ENCODE data around the gene FBXO3.
"Not testable (repeated sequence)": the region's sequence is repeated elsewhere in the genome, so short reads cannot be mapped to it uniquely, and the experiment has no call there.

Gene FBXO3

DNA sequence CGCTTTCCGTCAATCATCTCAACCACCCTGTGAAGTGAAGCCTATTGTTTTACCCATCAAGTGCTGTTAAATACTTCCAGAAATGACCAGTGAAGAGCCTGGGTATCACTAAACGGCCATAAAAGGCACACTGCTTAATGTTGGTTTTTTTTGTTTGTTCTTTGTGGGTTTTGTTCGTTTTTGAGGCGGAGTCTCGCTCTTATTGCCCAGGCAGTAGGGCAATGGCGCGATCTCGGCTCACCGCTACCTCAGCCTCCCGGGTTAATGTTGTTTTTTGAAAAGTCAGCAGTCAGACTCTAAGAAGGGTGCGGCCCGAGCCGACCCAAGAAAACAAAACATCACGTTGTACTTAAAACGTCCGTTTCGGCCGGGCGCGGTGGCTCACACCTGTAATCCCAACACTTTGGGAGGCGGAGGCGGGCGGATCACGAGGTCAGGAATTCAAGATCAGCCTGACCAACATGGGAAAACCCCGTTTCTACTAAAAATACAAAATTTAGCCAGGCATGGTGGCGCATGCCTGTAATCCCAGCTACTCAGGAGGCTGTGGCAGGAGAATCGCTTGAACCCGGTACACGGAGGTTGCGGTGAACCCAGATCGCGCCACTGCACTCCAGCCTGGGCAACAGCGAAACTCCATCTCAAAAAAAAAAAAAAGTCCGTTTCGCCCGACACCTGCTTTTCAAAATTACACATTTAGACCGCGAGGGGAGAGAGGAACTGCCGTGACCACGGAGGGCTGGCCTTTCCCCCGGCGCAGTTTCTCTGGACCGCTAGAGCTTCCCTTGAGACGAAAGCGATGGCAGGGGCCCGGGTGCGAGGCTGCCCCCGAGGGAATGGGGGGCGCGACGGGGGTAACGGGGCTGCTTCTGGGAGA lies 38.8 kb downstream of the FBXO3 start:
- TF ChIP-seq SP1 (IDR thresholded peaks at IDR 0.05) = no peak
- peak; percentile 76 for TF ChIP-seq ZNF384 (IDR thresholded peaks at IDR 0.05)
- no peak for TF ChIP-seq BHLHE40 (IDR thresholded peaks at IDR 0.05; ENCODE audit: borderline replicate concordance)
- no peak for TF ChIP-seq FOXM1 (IDR thresholded peaks at IDR 0.05; ENCODE audit: borderline replicate concordance)
- TF ChIP-seq L3MBTL2 (conservative IDR thresholded peaks at IDR 0.05) = peak; percentile 34
- no peak for TF ChIP-seq ARNT (IDR thresholded peaks at IDR 0.05)
- TF ChIP-seq, protein P1, sequence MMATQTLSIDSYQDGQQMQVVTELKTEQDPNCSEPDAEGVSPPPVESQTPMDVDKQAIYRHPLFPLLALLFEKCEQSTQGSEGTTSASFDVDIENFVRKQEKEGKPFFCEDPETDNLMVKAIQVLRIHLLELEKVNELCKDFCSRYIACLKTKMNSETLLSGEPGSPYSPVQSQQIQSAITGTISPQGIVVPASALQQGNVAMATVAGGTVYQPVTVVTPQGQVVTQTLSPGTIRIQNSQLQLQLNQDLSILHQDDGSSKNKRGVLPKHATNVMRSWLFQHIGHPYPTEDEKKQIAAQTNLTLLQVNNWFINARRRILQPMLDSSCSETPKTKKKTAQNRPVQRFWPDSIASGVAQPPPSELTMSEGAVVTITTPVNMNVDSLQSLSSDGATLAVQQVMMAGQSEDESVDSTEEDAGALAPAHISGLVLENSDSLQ (IDR thresholded peaks at IDR 0.05) = peak; percentile 74; the same call in 1 of the 2 replicates
- no peak for TF ChIP-seq FOXK2 (IDR thresholded peaks at IDR 0.05)
- no peak for TF ChIP-seq HDGF (IDR thresholded peaks at IDR 0.05; ENCODE audit: borderline replicate concordance)
- TF ChIP-seq NFRKB (IDR thresholded peaks at IDR 0.05) = no peak
- no peak for TF ChIP-seq SUZ12 (IDR thresholded peaks at IDR 0.05)
- no peak for TF ChIP-seq LEF1 (IDR thresholded peaks at IDR 0.05; ENCODE audit: borderline replicate concordance)
- no peak for TF ChIP-seq FOXA1 (IDR thresholded peaks at IDR 0.05)
- TF ChIP-seq ELF4 (IDR thresholded peaks at IDR 0.05) = no peak
- TF ChIP-seq CTBP1 (IDR thresholded peaks at IDR 0.05; ENCODE audit: borderline replicate concordance) = no peak
- peak; percentile 41 for DNase-seq (ENCODE audit: extremely low spot score)
- CTCF ChIA-PET = interaction anchor here (1.0 kb wide), 2 partner anchors 36 to 95 kb away, joined by 3 read pairs; no protein-coding TSS in a partner anchor
- POLR2A ChIA-PET = interaction anchor here (0.6 to 2.4 kb wide), 11 partner anchors 11 to 72 kb away, joined by 3 to 15 read pairs (median 4); partner anchors contain the start of genes C11orf91 and FBXO3

DNA sequence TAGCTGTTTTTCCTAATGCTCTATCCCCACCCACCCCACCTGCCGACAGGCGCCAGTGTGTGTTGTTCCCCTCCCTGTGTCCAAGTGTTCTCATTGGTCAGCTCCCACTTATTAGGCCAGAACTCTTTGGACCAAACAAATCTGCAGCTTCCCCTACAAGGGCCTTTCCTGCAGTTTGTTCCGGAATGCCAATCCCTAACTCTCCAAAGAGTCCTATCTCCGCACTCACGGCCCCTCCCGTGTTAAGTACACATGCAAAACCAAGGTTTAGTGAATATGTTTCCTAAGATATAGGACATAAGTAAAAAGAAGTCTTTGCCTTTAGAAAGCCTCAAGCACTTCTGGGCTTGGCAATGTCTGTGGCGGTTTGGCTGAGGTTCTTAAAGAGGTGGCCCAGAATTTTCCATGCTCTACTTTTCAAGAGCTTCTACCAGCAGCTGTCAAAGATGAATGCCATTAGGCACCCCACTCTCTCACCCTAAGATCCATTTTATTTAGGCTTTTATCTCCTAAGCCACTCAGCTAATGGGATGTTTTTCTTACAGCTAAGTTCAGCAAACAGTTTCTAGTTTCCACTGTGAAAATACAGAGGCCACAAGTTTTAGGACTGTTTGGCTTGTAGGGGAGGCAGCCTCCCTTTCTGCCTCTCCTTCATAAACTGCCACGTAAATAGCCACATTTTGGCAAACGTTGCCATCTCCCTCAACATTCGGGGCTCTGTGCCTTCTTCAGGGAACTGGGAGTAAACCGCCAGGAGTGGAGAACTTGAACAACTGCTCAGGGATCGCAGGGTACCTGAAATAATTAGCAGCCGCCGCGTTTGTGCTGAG lies 39.7 kb downstream of the FBXO3 start:
- CTCF ChIA-PET = no interaction called here
- POLR2A ChIA-PET = no interaction called here
- DNase-seq (ENCODE audit: extremely low spot score) = no peak
- TF ChIP-seq L3MBTL2 (conservative IDR thresholded peaks at IDR 0.05) (no peak), ELF4 (IDR thresholded peaks at IDR 0.05) (no peak), SUZ12 (IDR thresholded peaks at IDR 0.05) (no peak), FOXA1 (IDR thresholded peaks at IDR 0.05) (no peak), FOXM1 (IDR thresholded peaks at IDR 0.05; ENCODE audit: borderline replicate concordance) (no peak), NFRKB (IDR thresholded peaks at IDR 0.05) (no peak)

DNA sequence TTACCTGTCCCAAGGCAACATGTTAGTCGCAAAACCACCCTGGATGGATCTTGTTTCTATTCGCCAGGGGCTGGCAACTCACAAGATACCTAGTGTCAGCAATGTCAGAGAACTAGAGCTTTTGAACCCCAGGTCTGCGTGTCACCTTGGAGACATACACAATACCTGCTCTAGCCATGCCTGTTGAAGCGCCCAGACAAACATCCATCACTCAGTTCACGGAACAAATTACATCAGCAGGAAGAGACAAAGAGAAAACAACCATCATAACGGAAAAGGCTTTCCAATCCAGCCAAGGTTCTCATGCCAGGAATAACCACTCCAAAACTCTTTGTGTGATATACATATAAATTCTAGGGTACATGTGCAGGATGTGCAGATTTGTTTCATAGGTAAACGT lies 40.3 kb downstream of the FBXO3 start:
- no peak for DNase-seq (ENCODE audit: extremely low spot score)
- ChIA-PET CTCF (no interaction called here), POLR2A (no interaction called here)
- no peak for TF ChIP-seq ELF4 (IDR thresholded peaks at IDR 0.05)
- no peak for TF ChIP-seq BHLHE40 (IDR thresholded peaks at IDR 0.05; ENCODE audit: borderline replicate concordance)
- no peak for TF ChIP-seq SUZ12 (IDR thresholded peaks at IDR 0.05)
- TF ChIP-seq FOXM1 (IDR thresholded peaks at IDR 0.05; ENCODE audit: borderline replicate concordance) = no peak

DNA sequence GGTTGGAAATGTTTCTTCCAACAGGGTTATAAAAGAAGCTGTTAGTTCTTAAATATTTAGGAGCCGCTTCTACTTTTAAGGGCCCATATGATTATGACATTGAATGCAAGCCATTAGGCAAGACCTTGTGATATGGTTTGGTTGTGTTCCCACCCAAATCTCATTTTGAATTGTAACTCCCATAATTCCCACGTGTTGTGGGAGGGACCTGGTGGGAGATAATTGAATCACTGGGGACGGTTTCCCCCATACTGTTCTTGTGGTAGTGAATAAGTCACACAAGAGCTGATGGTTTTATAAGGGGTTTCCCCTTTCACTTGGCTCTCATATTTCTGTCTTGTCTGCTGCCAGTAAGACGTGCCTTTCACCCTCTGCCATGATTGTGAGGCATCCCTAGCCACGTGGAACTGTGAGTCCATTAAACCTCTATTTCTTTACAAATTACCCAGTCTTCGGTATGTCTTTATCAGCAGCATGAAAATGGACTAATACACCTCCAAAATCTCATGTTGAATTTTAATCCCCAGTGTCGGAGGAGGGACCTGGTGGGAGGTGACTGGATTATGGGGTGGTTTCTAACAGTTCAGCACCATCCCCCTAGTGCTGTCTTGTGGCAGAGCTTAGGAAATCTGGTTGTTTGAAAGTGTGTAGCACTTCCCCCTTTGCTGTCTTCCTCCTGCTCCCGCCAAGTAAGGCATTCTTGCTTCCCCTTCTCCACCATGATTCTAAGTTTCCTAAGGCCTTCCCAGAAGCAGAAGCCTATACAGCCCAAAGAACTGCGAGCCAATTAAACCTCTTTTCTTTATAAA lies 42.4 kb downstream of the FBXO3 start:
- TF ChIP-seq HDGF (IDR thresholded peaks at IDR 0.05; ENCODE audit: borderline replicate concordance) (no peak), ARNT (IDR thresholded peaks at IDR 0.05) (no peak), FOXK2 (IDR thresholded peaks at IDR 0.05) (no peak), BHLHE40 (IDR thresholded peaks at IDR 0.05; ENCODE audit: borderline replicate concordance) (no peak), L3MBTL2 (conservative IDR thresholded peaks at IDR 0.05) (no peak), FOXA1 (IDR thresholded peaks at IDR 0.05) (no peak), NFRKB (IDR thresholded peaks at IDR 0.05) (no peak), SP1 (IDR thresholded peaks at IDR 0.05) (no peak), LEF1 (IDR thresholded peaks at IDR 0.05; ENCODE audit: borderline replicate concordance) (no peak), FOXM1 (IDR thresholded peaks at IDR 0.05; ENCODE audit: borderline replicate concordance) (no peak), ELF4 (IDR thresholded peaks at IDR 0.05) (no peak), SUZ12 (IDR thresholded peaks at IDR 0.05) (no peak), CTBP1 (IDR thresholded peaks at IDR 0.05; ENCODE audit: borderline replicate concordance) (no peak), TARDBP (IDR thresholded peaks at IDR 0.05) (no peak), ZNF384 (IDR thresholded peaks at IDR 0.05) (no peak)
- TF ChIP-seq, protein P1 (IDR thresholded peaks at IDR 0.05) = no peak; the same call in 1 of the 2 replicates
- ChIA-PET POLR2A (no interaction called here), CTCF (no interaction called here)
- no peak for DNase-seq (ENCODE audit: extremely low spot score)

DNA sequence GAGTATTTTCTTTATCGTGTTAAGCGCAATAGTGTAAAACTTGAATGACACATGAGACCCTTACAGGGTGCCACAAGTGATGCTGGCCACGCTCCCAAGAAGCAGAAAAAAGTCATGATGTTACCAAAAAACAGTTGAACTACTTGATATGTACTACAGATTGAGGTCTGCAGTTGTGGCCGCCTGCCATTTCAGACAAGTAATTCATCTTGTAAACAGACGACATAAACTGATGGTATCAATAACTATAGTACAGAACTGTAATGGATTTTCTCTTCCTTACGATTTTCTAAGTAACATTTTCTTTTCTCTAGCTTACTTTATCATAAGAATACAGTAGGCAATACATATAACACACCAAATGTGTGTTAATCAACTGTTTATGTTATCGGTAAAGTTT lies 43.6 kb downstream of the FBXO3 start:
- TF ChIP-seq FOXA1 (IDR thresholded peaks at IDR 0.05) (no peak), CTBP1 (IDR thresholded peaks at IDR 0.05; ENCODE audit: borderline replicate concordance) (no peak), SUZ12 (IDR thresholded peaks at IDR 0.05) (no peak), L3MBTL2 (conservative IDR thresholded peaks at IDR 0.05) (no peak)
- TF ChIP-seq, protein P1 (IDR thresholded peaks at IDR 0.05) = no peak
- CTCF ChIA-PET = no interaction called here
- POLR2A ChIA-PET = no interaction called here
- no peak for DNase-seq (ENCODE audit: extremely low spot score)

DNA sequence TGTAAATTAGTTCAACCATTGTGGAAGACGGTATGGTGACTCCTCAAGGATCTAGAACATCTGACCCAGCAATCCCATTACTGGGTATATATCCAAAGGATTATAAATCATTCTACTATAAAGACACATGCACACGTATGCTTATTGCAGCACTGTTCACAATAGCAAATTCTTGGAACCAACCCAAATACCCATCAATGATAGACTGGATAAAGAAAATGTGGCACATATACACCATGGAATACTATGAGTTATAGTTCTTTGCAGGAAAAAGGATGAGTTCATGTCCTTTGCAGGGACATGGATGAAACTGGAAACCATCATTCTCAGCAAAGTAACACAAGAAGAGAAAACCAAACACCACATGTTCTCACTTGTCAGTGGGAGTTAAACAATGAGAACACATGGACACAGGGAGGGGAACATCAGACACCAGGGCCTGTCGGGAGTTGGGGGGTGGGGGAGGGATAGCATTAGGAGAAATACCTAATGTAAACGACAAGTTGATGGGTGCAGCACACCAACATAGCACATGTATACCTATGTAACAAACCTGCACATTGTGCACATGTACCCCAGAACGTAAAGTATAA lies 45.2 kb downstream of the FBXO3 start:
- CTCF ChIA-PET; DNase-seq (ENCODE audit: extremely low spot score); POLR2A ChIA-PET: not testable (repeated sequence)

DNA sequence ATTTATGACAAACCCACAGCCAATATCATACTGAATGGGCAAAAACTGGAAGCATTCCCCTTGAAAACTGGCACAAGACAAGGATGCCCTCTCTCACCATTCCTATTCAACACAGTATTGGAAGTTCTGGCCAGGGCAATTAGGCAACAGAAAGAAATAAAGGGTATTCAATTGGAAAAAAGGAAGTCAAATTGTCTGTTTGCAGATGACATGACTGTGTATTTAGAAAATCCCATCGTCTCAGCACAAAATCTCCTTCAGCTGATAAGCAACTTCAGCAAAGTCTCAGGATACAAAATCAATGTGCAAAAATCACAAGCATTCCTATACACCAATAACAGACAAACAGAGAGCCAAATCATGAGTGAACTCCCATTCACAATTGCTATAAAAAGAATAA lies 46.8 kb downstream of the FBXO3 start:
- CTCF ChIA-PET; DNase-seq (ENCODE audit: extremely low spot score); POLR2A ChIA-PET: not testable (repeated sequence)
